HepG2 (cell line): ENCODE measurements around the gene MRPL58. TPM values are rescaled to one million over a fixed set of nuclear protein-coding genes. Genes with fewer than 3 reads are reported as not detected.

Source experiments
- ATAC-seq: fragments of 200-7000 bp; cut with Tn5 transposase; 3 replicates; pipeline ENCODE4 v1.9.1; 2020; ENCODE audit warnings: mild to moderate bottlenecking, moderate library complexity
- BruUV-seq: library from RNA; stranded (reverse); fragments of 400-500 nt; replicated peaks from 2 replicates; lab custom pipeline; 2021; lab: Mats Ljungman, UMichigan
- CTCF ChIA-PET: fragments of 300-600 bp; formaldehyde crosslinking; extraction: SDS; loops from one replicate; lab custom pipeline; 2021; ENCODE audit warnings: low total read pairs, inconsistent platforms, low intra/inter-chr PET ratio; lab: Yijun Ruan, JAX
- POLR2A ChIA-PET: fragments of 350-600 bp; sonication (Branson Sonifier 250); formaldehyde crosslinking; loops from one replicate; lab custom pipeline; 2020; ENCODE audit warnings: antibody characterized with exemption, inconsistent platforms; lab: Yijun Ruan, JAX
- DNase-seq: peaks from one replicate; pipeline ENCODE4 v3.0.0-alpha.2; 2015; ENCODE audit warnings: low spot score
- FAIRE-seq: peaks from 3 replicates; lab custom pipeline; 2011; peaks lifted over from hg19 to GRCh38; lab: Jason Lieb, UNC
- H2AFZ ChIP-seq: one replicate; pipeline ENCODE4 v1.6.1; 2011; ENCODE audit warnings: low read length, inconsistent platforms
- H3K27ac ChIP-seq: fragments of 300-600 bp; 3 replicates; pipeline ENCODE4 v1.8.0; 2011; ENCODE audit warnings: mixed run types, mild to moderate bottlenecking, mixed read lengths, low read length, inconsistent platforms; ENCODE audit not compliant: insufficient read depth; ENCODE audit errors: extremely low read length
- H3K27me3 ChIP-seq, 2 experiments: fragments of 200-600 bp in 1 of 2; 2 replicates in 1 of 2; 3 replicates in 1 of 2; pipeline versions ENCODE4 v1.6.0 to v1.8.0; 2011; ENCODE audit warnings: low read length in 2 of 2, mild to moderate bottlenecking in 2 of 2, moderate library complexity in 2 of 2, inconsistent platforms in 1 of 2; ENCODE audit not compliant: insufficient read depth in 2 of 2, control insufficient read depth in 1 of 2
- H3K36me3 ChIP-seq, 2 experiments: fragments of 200-600 bp in 1 of 2; replicated peaks in 1 of 2; 2 replicates in 1 of 2; 3 replicates in 1 of 2; pipeline versions ENCODE4 v1.5.1 to v1.8.0; 2011; ENCODE audit warnings: low read length in 2 of 2, inconsistent platforms in 1 of 2; ENCODE audit not compliant: insufficient read depth in 2 of 2, control insufficient read depth in 1 of 2
- H3K4me1 ChIP-seq: 2 replicates; pipeline ENCODE4 v1.5.1; 2012; ENCODE audit warnings: low read length, inconsistent platforms; ENCODE audit not compliant: insufficient read depth
- H3K4me2 ChIP-seq: 2 replicates; pipeline ENCODE4 v1.6.0; 2011; ENCODE audit warnings: low read depth, low read length, inconsistent platforms
- H3K4me3 ChIP-seq, 3 experiments: fragments of 200-600 bp in 1 of 3; sonication (generic), shearing (Covaris generic) in 1 of 3; replicated peaks in 1 of 3; 2 replicates each; pipeline ENCODE4 v1.5.1; 2011 to 2016; ENCODE audit warnings: low read length in 3 of 3, inconsistent platforms in 2 of 3, low read depth in 2 of 3, mild to moderate bottlenecking in 2 of 3, control low read depth in 1 of 3, mixed read lengths in 1 of 3; ENCODE audit not compliant: insufficient read depth in 1 of 3
- H3K79me2 ChIP-seq: one replicate; pipeline ENCODE4 v1.6.1; 2011; ENCODE audit warnings: low read length, inconsistent platforms; ENCODE audit not compliant: insufficient read depth
- H3K9ac ChIP-seq: 2 replicates; pipeline ENCODE4 v1.6.0; 2011; ENCODE audit warnings: mild to moderate bottlenecking, low read depth, low read length, inconsistent platforms; ENCODE audit not compliant: insufficient read depth
- H3K9me3 ChIP-seq: 2 replicates; pipeline ENCODE4 v1.5.1; 2012; ENCODE audit warnings: mild to moderate bottlenecking, low read length
- H4K20me1 ChIP-seq: 2 replicates; pipeline ENCODE4 v1.6.0; 2011; ENCODE audit warnings: inconsistent platforms, mild to moderate bottlenecking, low read length, moderate library complexity; ENCODE audit not compliant: insufficient read depth
- ETV5 ChIP-seq: IDR thresholded peaks from 2 replicates; pipeline ENCODE4 v1.6.1; 2018; ENCODE audit warnings: missing biosample characterization, missing genetic modification reagents, inconsistent platforms, borderline replicate concordance
- ETV6 ChIP-seq: sonication (generic); formaldehyde crosslinking; conservative IDR thresholded peaks from 2 replicates; pipeline ENCODE4 v1.4.0; 2020; ENCODE audit warnings: missing genetic modification reagents
- GABPA ChIP-seq, 2 experiments: IDR thresholded peaks; 2 replicates each; pipeline ENCODE4 v1.6.1; 2011 to 2016; ENCODE audit warnings: low read depth in 2 of 2, low read length in 1 of 2, missing biosample characterization in 1 of 2, missing genetic modification characterization in 1 of 2
- HES4 ChIP-seq: sonication (generic); formaldehyde crosslinking; IDR thresholded peaks from 2 replicates; pipeline ENCODE4 v1.9.0; 2021; ENCODE audit warnings: mild to moderate bottlenecking, missing genetic modification reagents, borderline replicate concordance
- HMG20A ChIP-seq: IDR thresholded peaks from 2 replicates; pipeline ENCODE4 v1.6.1; 2016; ENCODE audit warnings: borderline replicate concordance
- ISL2 ChIP-seq: sonication (generic); formaldehyde crosslinking; IDR thresholded peaks from 2 replicates; pipeline ENCODE4 v1.5.0; 2020; ENCODE audit warnings: missing genetic modification reagents
- JUN ChIP-seq: sonication (generic); formaldehyde crosslinking; IDR thresholded peaks from 2 replicates; pipeline ENCODE4 v1.4.0; 2020; ENCODE audit warnings: mild to moderate bottlenecking, missing genetic modification reagents
- KDM1A ChIP-seq: IDR thresholded peaks from 2 replicates; pipeline ENCODE4 v1.6.1; 2016; ENCODE audit warnings: missing compliant biosample characterization
- SMARCC2 ChIP-seq: fragments of 450-650 bp; IDR thresholded peaks from 2 replicates; pipeline ENCODE4 v1.6.1; 2017; ENCODE audit warnings: antibody characterized with exemption, mild to moderate bottlenecking
- ZBTB7B ChIP-seq: sonication (generic); formaldehyde crosslinking; IDR thresholded peaks from 2 replicates; pipeline ENCODE4 v1.4.0; 2020; ENCODE audit warnings: missing genetic modification reagents
- ZNF567 ChIP-seq: sonication (generic); formaldehyde crosslinking; IDR thresholded peaks from 2 replicates; pipeline ENCODE4 v1.8.1; 2023; ENCODE audit warnings: mild to moderate bottlenecking, missing genetic modification reagents, borderline replicate concordance
- WGBS: methylation state at CpG from one replicate; pipeline ENCODE4 v1.1.6; 2017; ENCODE audit warnings: low lambda C conversion rate; 5-methylcytosine and 5-hydroxymethylcytosine counted together
- in situ Hi-C: cut with HindIII; loops from 2 replicates; pipeline ENCODE4 v1.10.0; 2017; ENCODE audit warnings: low pct_unique_long_range_greater_than_20kb; ENCODE audit not compliant: extremely low pct_ligation_motif_present
- intact Hi-C: fragments of 100-400 bp; cut with micrococcal nuclease; formaldehyde crosslinking; loops from one replicate; pipeline ENCODE4 v1.10.0; 2022; ENCODE audit not compliant: unreplicated experiment
- polyA plus RNA-seq, 8 experiments: library from polyadenylated mRNA; depleted of rRNA in 3 of 8; stranded (reverse) in 7 of 8; unstranded in 1 of 8; fragments of >200 nt; fragmentation: Illumina TruSeq in 4 of 8; extraction: Trizol in 4 of 8; gene quantifications; 2 replicates each; pipeline versions ENCODE4 v1.2.1 to v1.2.3, GENCODE V29; 2011 to 2016; ENCODE audit warnings: low read depth in 4 of 8, missing spikeins in 1 of 8, mixed read lengths in 1 of 8; ENCODE audit not compliant: insufficient read depth in 1 of 8
- total RNA-seq, 5 experiments: library from RNA; depleted of rRNA; stranded (reverse); fragments of >200 nt; fragmentation: Illumina TruSeq; extraction: Trizol; gene quantifications; 2 replicates each; pipeline ENCODE4 v1.2.3, GENCODE V29; 2016; ENCODE audit warnings: low read depth in 1 of 5
- TF ChIP-seq, protein P1 (sequence below): sonication (generic); formaldehyde crosslinking; IDR thresholded peaks from 2 replicates; pipeline ENCODE4 v1.4.0; 2020; ENCODE audit warnings: missing genetic modification reagents, mild to moderate bottlenecking, borderline replicate concordance
- TF ChIP-seq, protein P2 (sequence below): sonication (generic); formaldehyde crosslinking; conservative IDR thresholded peaks from 2 replicates; pipeline ENCODE4 v1.4.0; 2020; ENCODE audit warnings: missing genetic modification reagents
- TF ChIP-seq, protein P3 (sequence below): IDR thresholded peaks from 2 replicates; pipeline ENCODE4 v1.4.0; 2020; ENCODE audit warnings: mild to moderate bottlenecking, missing genetic modification reagents

Gene MRPL58
- total and polyA plus RNA-seq, 2 of the 13 experiments (the other 11 are each of a cell fraction or from before 2014, with no cell fraction given): 44.9 to 68.9 TPM

- no TSS peak for BruUV-seq
- peak; percentile 74 for DNase-seq
- intact Hi-C loops: loop anchor here (1.0 kb wide), 1 partner anchor 22 kb away; no protein-coding TSS in a partner anchor
- TF ChIP-seq, protein P1, sequence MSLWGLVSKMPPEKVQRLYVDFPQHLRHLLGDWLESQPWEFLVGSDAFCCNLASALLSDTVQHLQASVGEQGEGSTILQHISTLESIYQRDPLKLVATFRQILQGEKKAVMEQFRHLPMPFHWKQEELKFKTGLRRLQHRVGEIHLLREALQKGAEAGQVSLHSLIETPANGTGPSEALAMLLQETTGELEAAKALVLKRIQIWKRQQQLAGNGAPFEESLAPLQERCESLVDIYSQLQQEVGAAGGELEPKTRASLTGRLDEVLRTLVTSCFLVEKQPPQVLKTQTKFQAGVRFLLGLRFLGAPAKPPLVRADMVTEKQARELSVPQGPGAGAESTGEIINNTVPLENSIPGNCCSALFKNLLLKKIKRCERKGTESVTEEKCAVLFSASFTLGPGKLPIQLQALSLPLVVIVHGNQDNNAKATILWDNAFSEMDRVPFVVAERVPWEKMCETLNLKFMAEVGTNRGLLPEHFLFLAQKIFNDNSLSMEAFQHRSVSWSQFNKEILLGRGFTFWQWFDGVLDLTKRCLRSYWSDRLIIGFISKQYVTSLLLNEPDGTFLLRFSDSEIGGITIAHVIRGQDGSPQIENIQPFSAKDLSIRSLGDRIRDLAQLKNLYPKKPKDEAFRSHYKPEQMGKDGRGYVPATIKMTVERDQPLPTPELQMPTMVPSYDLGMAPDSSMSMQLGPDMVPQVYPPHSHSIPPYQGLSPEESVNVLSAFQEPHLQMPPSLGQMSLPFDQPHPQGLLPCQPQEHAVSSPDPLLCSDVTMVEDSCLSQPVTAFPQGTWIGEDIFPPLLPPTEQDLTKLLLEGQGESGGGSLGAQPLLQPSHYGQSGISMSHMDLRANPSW (CRISPR knock-in tag): 0 out of 2 replicates have a peak, but pooled peaks have one; percentile 17
- no peak for TF ChIP-seq ZBTB7B (CRISPR knock-in tag)
- no peak for TF ChIP-seq GABPA (IDR thresholded peaks at IDR 0.05; ENCODE audit: low read depth, low read length)
- TF ChIP-seq GABPA (CRISPR knock-in tag; IDR thresholded peaks at IDR 0.05; ENCODE audit: low read depth): no peak
- TF ChIP-seq ISL2 (CRISPR knock-in tag): no peak
- TF ChIP-seq SMARCC2: no peak
- no peak for TF ChIP-seq HES4
- TF ChIP-seq ETV6: no peak
- TF ChIP-seq ZNF567 (CRISPR knock-in tag): no peak
- TF ChIP-seq, protein P2, sequence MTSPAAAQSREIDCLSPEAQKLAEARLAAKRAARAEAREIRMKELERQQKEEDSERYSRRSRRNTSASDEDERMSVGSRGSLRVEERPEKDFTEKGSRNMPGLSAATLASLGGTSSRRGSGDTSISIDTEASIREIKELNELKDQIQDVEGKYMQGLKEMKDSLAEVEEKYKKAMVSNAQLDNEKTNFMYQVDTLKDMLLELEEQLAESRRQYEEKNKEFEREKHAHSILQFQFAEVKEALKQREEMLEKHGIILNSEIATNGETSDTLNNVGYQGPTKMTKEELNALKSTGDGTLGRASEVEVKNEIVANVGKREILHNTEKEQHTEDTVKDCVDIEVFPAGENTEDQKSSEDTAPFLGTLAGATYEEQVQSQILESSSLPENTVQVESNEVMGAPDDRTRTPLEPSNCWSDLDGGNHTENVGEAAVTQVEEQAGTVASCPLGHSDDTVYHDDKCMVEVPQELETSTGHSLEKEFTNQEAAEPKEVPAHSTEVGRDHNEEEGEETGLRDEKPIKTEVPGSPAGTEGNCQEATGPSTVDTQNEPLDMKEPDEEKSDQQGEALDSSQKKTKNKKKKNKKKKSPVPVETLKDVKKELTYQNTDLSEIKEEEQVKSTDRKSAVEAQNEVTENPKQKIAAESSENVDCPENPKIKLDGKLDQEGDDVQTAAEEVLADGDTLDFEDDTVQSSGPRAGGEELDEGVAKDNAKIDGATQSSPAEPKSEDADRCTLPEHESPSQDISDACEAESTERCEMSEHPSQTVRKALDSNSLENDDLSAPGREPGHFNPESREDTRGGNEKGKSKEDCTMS (CRISPR knock-in tag): 0 out of 2 replicates have a peak, but pooled peaks have one; percentile 11
- TF ChIP-seq, protein P3, sequence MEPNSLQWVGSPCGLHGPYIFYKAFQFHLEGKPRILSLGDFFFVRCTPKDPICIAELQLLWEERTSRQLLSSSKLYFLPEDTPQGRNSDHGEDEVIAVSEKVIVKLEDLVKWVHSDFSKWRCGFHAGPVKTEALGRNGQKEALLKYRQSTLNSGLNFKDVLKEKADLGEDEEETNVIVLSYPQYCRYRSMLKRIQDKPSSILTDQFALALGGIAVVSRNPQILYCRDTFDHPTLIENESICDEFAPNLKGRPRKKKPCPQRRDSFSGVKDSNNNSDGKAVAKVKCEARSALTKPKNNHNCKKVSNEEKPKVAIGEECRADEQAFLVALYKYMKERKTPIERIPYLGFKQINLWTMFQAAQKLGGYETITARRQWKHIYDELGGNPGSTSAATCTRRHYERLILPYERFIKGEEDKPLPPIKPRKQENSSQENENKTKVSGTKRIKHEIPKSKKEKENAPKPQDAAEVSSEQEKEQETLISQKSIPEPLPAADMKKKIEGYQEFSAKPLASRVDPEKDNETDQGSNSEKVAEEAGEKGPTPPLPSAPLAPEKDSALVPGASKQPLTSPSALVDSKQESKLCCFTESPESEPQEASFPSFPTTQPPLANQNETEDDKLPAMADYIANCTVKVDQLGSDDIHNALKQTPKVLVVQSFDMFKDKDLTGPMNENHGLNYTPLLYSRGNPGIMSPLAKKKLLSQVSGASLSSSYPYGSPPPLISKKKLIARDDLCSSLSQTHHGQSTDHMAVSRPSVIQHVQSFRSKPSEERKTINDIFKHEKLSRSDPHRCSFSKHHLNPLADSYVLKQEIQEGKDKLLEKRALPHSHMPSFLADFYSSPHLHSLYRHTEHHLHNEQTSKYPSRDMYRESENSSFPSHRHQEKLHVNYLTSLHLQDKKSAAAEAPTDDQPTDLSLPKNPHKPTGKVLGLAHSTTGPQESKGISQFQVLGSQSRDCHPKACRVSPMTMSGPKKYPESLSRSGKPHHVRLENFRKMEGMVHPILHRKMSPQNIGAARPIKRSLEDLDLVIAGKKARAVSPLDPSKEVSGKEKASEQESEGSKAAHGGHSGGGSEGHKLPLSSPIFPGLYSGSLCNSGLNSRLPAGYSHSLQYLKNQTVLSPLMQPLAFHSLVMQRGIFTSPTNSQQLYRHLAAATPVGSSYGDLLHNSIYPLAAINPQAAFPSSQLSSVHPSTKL: no peak
- no peak for TF ChIP-seq ETV5
- TF ChIP-seq HMG20A (CRISPR knock-in tag): no peak; the same call in 1 of the 2 replicates
- no peak for TF ChIP-seq JUN
- TF ChIP-seq KDM1A: no peak
Observed at GRCh38 chr17:75011401-75012095, 922 bp upstream of the MRPL58 start.

More at GRCh38 chr17:75011401-75012095, 922 bp upstream of the MRPL58 start:
- WGBS: 31% methylated on average over 13 of the region's 13 CpGs
- ChIA-PET CTCF (interaction anchor here (0.8 to 2.0 kb wide), 2 partner anchors 50 to 51 kb away, joined by 3 to 8 read pairs; no protein-coding TSS in a partner anchor), POLR2A (interaction anchor here (0.7 to 4.3 kb wide), 39 partner anchors 12 to 768 kb away, joined by 3 to 94 read pairs (median 8); partner anchors contain the start of genes ARMC7, ATP5PD, CDR2L and FDXR)
- Histone ChIP-seq H4K20me1 (no peaks in the 10 kb centered on the region), H3K9me3 (no peaks in the 10 kb centered on the region), H2AFZ (peak overlapping the region; percentile 48), H3K9ac (peak overlapping the region; percentile 90), H3K4me1 (peaks cover 28% of the 10 kb centered on the region), H3K27ac (peak overlapping the region; percentile 85), H3K27me3 (no peaks in the 10 kb centered on the region; a peak in 2 of 5 replicates), H3K79me2 (peaks cover 14% of the 10 kb centered on the region), H3K36me3 (peaks cover under 1 to 4% of the 10 kb centered on the region in 2 experiments; a peak in 1 of 5 replicates), H3K4me3 (peak overlapping the region; percentile 71 to 96 (median 85)), H3K4me2 (peak overlapping the region; percentile 94)
- FAIRE-seq: peak; percentile 86
- peak; percentile 61 for ATAC-seq
- in situ Hi-C loops: no loop called here
